ENCODE data around the gene TIMELESS. TPM values are rescaled to one million over a fixed set of nuclear protein-coding genes. Genes with fewer than 3 reads are reported as not detected.

TIMELESS gene
- total RNA-seq, 1 experiment from 2014 or later: 47.0 TPM

GRCh38 chr12:56488041-56488955 is 39.1 kb upstream of the TIMELESS start, which contains the start of gene GLS2:
GLS2 (minus strand) TSS chr12:56488161; CDS start chr12:56488118, 43 bp downstream.
- no peak for DNase-seq (ENCODE audit: low read depth, low spot score)
- H3K9me2 ChIP-seq (ENCODE audit: insufficient read depth): no peaks in the 10 kb centered on the region
- H4K20me1 ChIP-seq (ENCODE audit: insufficient read depth): no peaks in the 10 kb centered on the region
- no peak for TF ChIP-seq SRF (IDR thresholded peaks at IDR 0.05; ENCODE audit: low read depth)
- TF ChIP-seq CBX3 (IDR thresholded peaks at IDR 0.05; ENCODE audit: low read depth): no peak
- no peak for TF ChIP-seq ZNF274 (IDR thresholded peaks at IDR 0.05; ENCODE audit: low read depth, low read length)
- TF ChIP-seq FOSL1 (IDR thresholded peaks at IDR 0.05; ENCODE audit: low read depth): no peak
- no peak within 1 kb of the TSS for H2AFZ ChIP-seq (ENCODE audit: low read depth, low read length, poor library complexity, severe bottlenecking)
- no peaks in the 10 kb centered on the region for H3K4me1 ChIP-seq (ENCODE audit: control insufficient read depth in 1 of 2, insufficient read depth in 2 of 2, low read length in 2 of 2)
- no peak within 1 kb of the TSS for H3K27ac ChIP-seq (ENCODE audit: low read depth, low read length)
- H3K9me3 ChIP-seq (ENCODE audit: control insufficient read depth in 1 of 2, insufficient read depth in 1 of 2, low read depth in 1 of 2, low read length in 2 of 2): no peaks in the 10 kb centered on the region; a peak in 1 of 4 replicates
- POLR2A ChIA-PET: interaction anchor here (0.7 kb wide), 1 partner anchor 10 kb away, joined by 3 read pairs; no protein-coding TSS in a partner anchor
- peaks cover 6% of the 10 kb centered on the region; the same call in 1 of the 2 replicates for H3K27me3 ChIP-seq (ENCODE audit: insufficient read depth, low read length)
- H3K4me2 ChIP-seq (ENCODE audit: low read length): no peak within 1 kb of the TSS
- H3K79me2 ChIP-seq (ENCODE audit: insufficient read depth, low read length): no peaks in the 10 kb centered on the region
- CTCF ChIA-PET: no interaction called here
- BruUV-seq (replicated peaks): no TSS peak
- H3K36me3 ChIP-seq (ENCODE audit: control insufficient read depth in 1 of 2, insufficient read depth in 2 of 2, low read length in 2 of 2): no peaks in the 10 kb centered on the region
- ATAC-seq: peak; percentile 68
- H3K4me3 ChIP-seq (replicated peaks in 1 of 2; ENCODE audit: low read depth in 1 of 2, low read length in 2 of 2): no peak within 1 kb of the TSS
- no peak within 1 kb of the TSS for H3K9ac ChIP-seq (ENCODE audit: low read length)
- intact Hi-C loops (cut with micrococcal nuclease): no loop called here
- RAD21 ChIA-PET (ENCODE audit: low non-redundant PET in 1 of 2, low total read pairs in 2 of 2, uncharacterized antibody in 2 of 2, unreplicated experiment in 2 of 2): no interaction called here

GRCh38 chr12:56487448-56488040 is 38.3 kb upstream of the TIMELESS start:
- intact Hi-C loops (cut with micrococcal nuclease): no loop called here
- no TSS peak for BruUV-seq (replicated peaks)
- Histone ChIP-seq H3K4me1 (ENCODE audit: control insufficient read depth in 1 of 2, insufficient read depth in 2 of 2, low read length in 2 of 2) (no peaks in the 10 kb centered on the region), H2AFZ (ENCODE audit: low read depth, low read length, poor library complexity, severe bottlenecking) (no peak overlapping the region), H3K4me3 (replicated peaks in 1 of 2; ENCODE audit: low read depth in 1 of 2, low read length in 2 of 2) (no peak overlapping the region), H3K27me3 (ENCODE audit: insufficient read depth, low read length) (peaks cover 6% of the 10 kb centered on the region; the same call in 1 of the 2 replicates), H3K27ac (ENCODE audit: low read depth, low read length) (no peak overlapping the region), H3K36me3 (ENCODE audit: control insufficient read depth in 1 of 2, insufficient read depth in 2 of 2, low read length in 2 of 2) (no peaks in the 10 kb centered on the region), H4K20me1 (ENCODE audit: insufficient read depth) (no peaks in the 10 kb centered on the region), H3K79me2 (ENCODE audit: insufficient read depth, low read length) (no peaks in the 10 kb centered on the region), H3K9me2 (ENCODE audit: insufficient read depth) (no peaks in the 10 kb centered on the region), H3K4me2 (ENCODE audit: low read length) (no peak overlapping the region), H3K9me3 (ENCODE audit: control insufficient read depth in 1 of 2, insufficient read depth in 1 of 2, low read depth in 1 of 2, low read length in 2 of 2) (no peaks in the 10 kb centered on the region; a peak in 1 of 4 replicates), H3K9ac (ENCODE audit: low read length) (no peak overlapping the region)
- ChIA-PET CTCF (no interaction called here), POLR2A (no interaction called here), RAD21 (ENCODE audit: low non-redundant PET in 1 of 2, low total read pairs in 2 of 2, uncharacterized antibody in 2 of 2, unreplicated experiment in 2 of 2) (no interaction called here)
- DNase-seq (ENCODE audit: low read depth, low spot score) (no peak), ATAC-seq (no peak)
- no peak for TF ChIP-seq POLR2AphosphoS5 (IDR thresholded peaks at IDR 0.05; ENCODE audit: low read depth, low read length)
- no peak for TF ChIP-seq JUND (IDR thresholded peaks at IDR 0.05)
- TF ChIP-seq CTCF (IDR thresholded peaks at IDR 0.05 in 2 of 3, conservative IDR thresholded peaks at IDR 0.05 in 1 of 3; ENCODE audit: borderline replicate concordance in 1 of 3, insufficient read depth in 1 of 3, low read depth in 2 of 3, low read length in 2 of 3): no peak
- TF ChIP-seq SIN3A (IDR thresholded peaks at IDR 0.05; ENCODE audit: low read depth): no peak
- TF ChIP-seq REST (IDR thresholded peaks at IDR 0.05; ENCODE audit: low read depth): no peak
- no peak for TF ChIP-seq YY1 (IDR thresholded peaks at IDR 0.05; ENCODE audit: extremely low read depth, insufficient replicate concordance, low read depth, low read length)
- no peak for TF ChIP-seq EZH2phosphoT487 (IDR thresholded peaks at IDR 0.05; ENCODE audit: borderline replicate concordance)
- TF ChIP-seq POLR2A (IDR thresholded peaks at IDR 0.05; ENCODE audit: borderline replicate concordance, extremely low read depth, insufficient read depth, insufficient read length): no peak
- no peak for TF ChIP-seq ZNF274 (IDR thresholded peaks at IDR 0.05; ENCODE audit: low read depth, low read length)

Data from HCT116 (cell line).